ENCODE measurements around the gene PRRT4. TPM values are rescaled to one million over a fixed set of nuclear protein-coding genes. Genes with fewer than 3 reads are reported as not detected.

Gene PRRT4
- total RNA-seq, 1 donor from 2014 or later: 17.4 TPM

Other genes starting within 250 kb of the PRRT4 start
- gene LEP, start 120.4 kb downstream of the PRRT4 start, total RNA-seq: 784 TPM
- gene RBM28, start 17.8 kb downstream of the PRRT4 start, total RNA-seq: 60.4 TPM
- 146 TPM for gene IMPDH1, start 48.3 kb upstream of the PRRT4 start, total RNA-seq
- gene HILPDA, start 94.2 kb upstream of the PRRT4 start, total RNA-seq: 31.1 TPM
- 26.6 TPM for gene METTL2B, start 115.1 kb upstream of the PRRT4 start, total RNA-seq

Data from mesenteric fat pad (tissue), 1 donor.